Activated CD4-positive, alpha-beta T cell treated with anti-CD3 and anti-CD28 coated beads, Interleukin-10, Interleukin-2, amounts not matched to agents 100 ng/mL and 50 ng/mL, durations not matched to agents 16 hours and 8 hours (primary cell): ENCODE data around the gene NCLN.
A peak's percentile ranks its signal among the peaks of the same experiment; 100 is the strongest.
"Not testable (repeated sequence)": the region's sequence is repeated elsewhere in the genome, so short reads cannot be mapped to it uniquely, and the experiment has no call there.

Source experiments
- DNase-seq: peaks from one replicate; pipeline ENCODE4 v3.0.0-alpha.2; 2020

The NCLN gene

GRCh38 chr19:3185461-3186159 is at the start of gene NCLN:
Gene NCLN (plus strand): TSS chr19:3185930. CDS start chr19:3186031, 101 bp downstream.
- peak; percentile 96 for DNase-seq

GRCh38 chr19:3135961-3136683 is 49.6 kb upstream of the NCLN start, which contains the start of gene GNA15:
Gene GNA15 (plus strand): TSS chr19:3136033. CDS start chr19:3136451, 418 bp downstream.
- DNase-seq: peak; percentile 85

- no peak for DNase-seq
Observed at GRCh38 chr19:3136684-3137055, 49.1 kb upstream of the NCLN start.

GRCh38 chr19:3137119-3137518 is 48.6 kb upstream of the NCLN start:
- DNase-seq: no peak

GRCh38 chr19:3138268-3138667 is 47.5 kb upstream of the NCLN start:
- DNase-seq: no peak

- DNase-seq: peak; percentile 51
Observed at GRCh38 chr19:3140667-3141038, 45.1 kb upstream of the NCLN start.

- peak; percentile 59 for DNase-seq
Observed at GRCh38 chr19:3142292-3142670, 43.4 kb upstream of the NCLN start.

GRCh38 chr19:3142781-3143337 is 42.9 kb upstream of the NCLN start:
- DNase-seq: no peak

- DNase-seq: no peak
Observed at GRCh38 chr19:3145909-3146676, 39.6 kb upstream of the NCLN start.

GRCh38 chr19:3146677-3147100 is 39.0 kb upstream of the NCLN start:
- DNase-seq: peak; percentile 71

GRCh38 chr19:3148503-3148902 is 37.2 kb upstream of the NCLN start:
- DNase-seq: no peak

GRCh38 chr19:3149089-3149488 is 36.6 kb upstream of the NCLN start:
- DNase-seq: no peak

GRCh38 chr19:3149526-3150505 is 35.9 kb upstream of the NCLN start:
- DNase-seq: no peak

GRCh38 chr19:3150739-3151329 is 34.9 kb upstream of the NCLN start:
- DNase-seq: no peak

- no peak for DNase-seq
Observed at GRCh38 chr19:3151563-3152418, 33.9 kb upstream of the NCLN start.

- no peak for DNase-seq
Observed at GRCh38 chr19:3152419-3152780, 33.3 kb upstream of the NCLN start.

GRCh38 chr19:3153286-3154230 is 32.2 kb upstream of the NCLN start:
- DNase-seq: no peak

GRCh38 chr19:3154447-3154846 is 31.3 kb upstream of the NCLN start:
- DNase-seq: not testable (repeated sequence)

- peak; percentile 95 for DNase-seq
Observed at GRCh38 chr19:3154957-3155736, 30.6 kb upstream of the NCLN start.
